NCI-H187 treated with DMSO at 0.1 percent for 48 hours (cell line): ENCODE results near the gene RIN2.
"Not testable (repeated sequence)": the region's sequence is repeated elsewhere in the genome, so short reads cannot be mapped to it uniquely, and the experiment has no call there.

ENCODE experiments used
- DNase-seq: peaks from one replicate; lab custom pipeline; 2025; lab: John Stamatoyannopoulos, UW

The RIN2 gene

GRCh38 chr20:19789009-19789408 is 31.0 kb downstream of the RIN2 start:
- no peak for DNase-seq

- no peak for DNase-seq
These were observed 31.4 kb downstream of the RIN2 start for GRCh38 chr20:19789446-19789845.

DNA sequence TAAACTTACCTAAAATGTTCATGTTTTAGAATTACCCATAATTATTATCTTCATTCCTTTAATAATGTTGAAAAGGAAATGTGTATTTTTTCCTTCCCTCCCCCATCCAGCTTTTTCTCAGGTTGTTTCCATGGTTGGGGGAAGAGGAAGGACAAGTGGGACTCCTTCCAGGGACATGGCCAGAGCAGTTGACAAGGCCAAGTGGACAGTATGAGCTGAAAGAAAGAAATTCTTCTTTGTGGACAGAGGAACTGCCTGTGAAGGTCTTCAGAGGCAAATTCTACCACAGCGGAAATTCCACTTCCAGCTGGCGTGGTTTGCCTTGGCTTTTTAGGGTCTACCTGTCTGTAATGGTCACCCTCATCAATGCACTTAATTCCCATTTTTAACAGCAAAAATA is 33.8 kb downstream of the RIN2 start:
- DNase-seq = no peak

DNA sequence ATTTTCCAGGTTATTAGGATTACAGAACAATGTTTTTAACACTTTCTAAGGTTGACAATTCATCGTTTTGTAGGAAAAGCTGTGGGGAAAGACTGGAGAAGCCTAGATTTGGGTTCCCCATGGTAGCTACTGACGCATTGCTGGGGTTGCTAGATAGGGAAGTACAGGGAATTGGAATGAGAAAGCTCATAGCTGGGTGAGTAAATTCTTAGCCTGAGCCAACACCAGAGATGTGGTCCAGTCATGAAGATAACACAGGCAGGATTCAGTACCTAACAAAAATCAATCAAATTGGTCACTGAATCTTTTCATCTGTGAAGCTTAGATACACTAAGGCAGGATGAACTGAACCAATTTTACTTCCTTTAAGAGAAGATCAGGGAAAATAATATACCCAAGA is 35.7 kb downstream of the RIN2 start:
- no peak for DNase-seq

DNA sequence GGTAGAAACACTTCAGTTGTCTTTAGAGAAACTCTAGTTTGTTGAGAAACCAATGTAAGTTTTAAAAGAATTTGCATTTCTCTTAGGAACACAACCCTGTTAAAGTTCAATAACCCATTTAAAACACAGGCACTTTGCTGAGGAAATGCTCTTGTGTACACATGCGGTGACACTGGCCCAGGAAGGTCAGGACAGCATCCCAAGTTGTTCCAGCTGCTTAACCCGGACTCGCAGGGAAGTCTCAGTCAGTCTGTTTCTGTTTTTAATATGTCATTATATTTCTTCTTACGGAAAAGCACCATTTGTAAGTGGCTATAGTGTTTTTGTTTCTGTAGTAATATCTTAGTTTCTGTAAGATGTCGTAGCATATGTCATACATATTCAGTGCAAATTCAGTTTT is 36.9 kb downstream of the RIN2 start:
- DNase-seq = no peak

- DNase-seq = no peak
These were observed 41.3 kb downstream of the RIN2 start for GRCh38 chr20:19799325-19799724.

DNA sequence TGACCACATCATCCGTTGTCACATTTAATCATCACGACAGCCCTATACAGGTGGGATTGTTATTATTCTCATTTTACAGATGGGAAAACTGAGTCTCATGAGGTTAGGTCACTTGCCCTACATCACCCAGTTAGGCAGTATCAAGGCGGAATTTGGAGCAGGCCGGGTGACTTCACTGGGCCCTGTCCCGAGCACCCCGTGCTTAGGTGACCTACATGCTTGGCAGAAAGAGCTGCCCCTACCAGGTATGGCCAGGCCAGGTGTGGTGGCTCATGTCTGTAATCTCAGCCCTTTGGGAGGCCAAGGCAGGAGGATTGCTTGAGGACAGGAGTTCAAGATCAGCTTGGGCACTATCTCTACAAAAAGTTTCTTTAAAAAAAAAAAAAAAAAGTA is 44.0 kb downstream of the RIN2 start:
- no peak for DNase-seq

GRCh38 chr20:19802492-19803158 is 44.6 kb downstream of the RIN2 start:
- DNase-seq = no peak

DNA sequence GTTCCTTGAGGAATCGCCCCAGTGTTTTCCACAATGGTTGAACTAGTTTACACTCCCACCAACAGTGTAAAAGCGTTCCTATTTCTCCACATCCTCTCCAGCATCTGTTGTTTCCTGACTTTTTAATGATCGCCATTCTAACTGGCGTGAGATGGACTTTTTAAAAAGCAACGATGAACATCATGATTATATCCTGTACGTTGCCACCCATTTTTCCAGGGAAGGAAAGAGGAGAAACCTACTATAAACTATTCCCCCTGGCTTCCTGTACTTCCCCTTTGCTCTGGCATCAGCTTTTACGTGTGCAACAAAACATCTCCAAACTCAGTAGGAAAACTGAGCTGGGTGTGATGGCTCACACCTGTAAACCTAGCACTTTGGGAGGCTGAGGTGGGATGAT is 48.2 kb downstream of the RIN2 start:
- DNase-seq = not testable (repeated sequence)

GRCh38 chr20:19806806-19807190 is 48.7 kb downstream of the RIN2 start:
- no peak for DNase-seq

DNA sequence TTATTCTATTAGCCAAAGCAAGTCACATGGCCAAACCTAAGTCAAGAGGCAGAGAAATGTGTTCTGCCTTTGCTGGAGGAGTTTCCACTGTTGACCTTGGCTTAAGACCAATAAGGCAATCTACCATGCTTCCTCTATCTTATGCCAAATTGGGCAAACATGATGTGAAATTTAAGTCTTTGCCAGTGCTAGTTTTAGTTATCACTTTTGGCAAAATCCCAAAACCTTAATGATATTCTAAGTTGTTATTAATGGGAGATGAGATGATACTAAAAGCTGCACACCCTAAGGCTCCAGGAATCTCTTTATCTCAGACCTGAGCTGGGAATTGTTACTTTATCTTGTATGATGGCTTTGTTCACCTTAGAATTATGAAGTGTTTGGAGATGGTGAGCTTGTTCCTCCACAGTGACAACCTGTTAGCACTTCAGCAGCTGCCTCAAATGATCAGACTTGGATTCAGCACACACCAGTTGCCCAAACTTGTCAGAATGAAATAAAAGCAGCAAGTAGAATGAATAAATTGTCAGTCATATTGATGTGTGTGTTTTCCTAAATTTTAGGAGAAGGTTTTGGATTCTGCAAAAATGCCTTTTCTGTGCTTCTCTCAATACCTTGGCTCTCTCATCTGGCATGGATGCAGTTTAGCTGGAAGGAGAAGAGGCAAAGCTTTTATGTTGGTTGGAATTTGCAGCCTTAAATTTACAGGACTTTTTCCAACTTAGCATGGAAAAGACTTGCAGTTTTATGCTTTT is 49.3 kb downstream of the RIN2 start:
- DNase-seq = no peak
